Measurements from ENCODE around the gene BICDL2.

BICDL2 gene

DNA sequence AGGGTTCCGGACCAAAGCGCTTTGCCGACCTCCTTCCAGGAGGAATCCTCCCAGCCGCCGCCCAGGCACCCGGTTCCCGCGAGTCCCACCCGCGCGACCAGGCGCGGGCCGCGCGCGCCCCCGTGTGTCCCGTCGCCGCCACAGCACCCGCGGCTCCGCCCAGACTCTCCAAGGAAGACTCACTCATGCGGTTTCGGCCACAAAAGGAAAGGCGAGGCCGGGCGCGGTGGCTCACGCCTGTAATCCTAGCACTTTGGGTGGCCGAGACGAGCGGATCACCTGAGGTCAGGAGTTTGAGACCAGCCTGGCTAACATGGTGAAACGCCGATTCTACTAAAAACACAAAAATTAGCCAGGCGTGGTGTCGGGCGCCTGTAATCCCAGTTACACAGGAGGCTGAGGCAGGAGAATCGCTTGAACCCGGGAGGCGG lies 53.0 kb downstream of the BICDL2 start:
- peak; percentile 60 for DNase-seq (ENCODE audit: low read depth)

DNA sequence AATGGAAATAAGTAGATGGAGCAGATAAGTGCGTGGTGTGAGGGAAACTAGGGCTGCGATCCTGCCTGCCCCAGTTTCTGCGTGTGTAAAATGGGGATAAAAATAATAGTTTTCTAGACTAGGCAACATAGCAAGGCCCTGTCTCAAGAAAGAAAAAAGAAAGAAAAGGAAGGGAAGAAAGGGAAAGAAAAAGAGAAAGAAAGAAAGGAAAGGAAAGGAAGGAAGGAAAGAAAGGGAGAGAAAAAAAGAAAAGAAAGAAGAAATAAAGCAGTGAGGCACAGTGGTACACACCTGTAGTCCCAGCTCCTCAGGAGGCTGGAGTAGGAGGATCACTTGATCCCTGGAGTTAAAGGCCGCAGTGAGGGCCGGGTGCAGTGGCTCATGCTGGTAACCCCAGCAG lies 54.3 kb downstream of the BICDL2 start:
- no peak for DNase-seq (ENCODE audit: low read depth)

DNA sequence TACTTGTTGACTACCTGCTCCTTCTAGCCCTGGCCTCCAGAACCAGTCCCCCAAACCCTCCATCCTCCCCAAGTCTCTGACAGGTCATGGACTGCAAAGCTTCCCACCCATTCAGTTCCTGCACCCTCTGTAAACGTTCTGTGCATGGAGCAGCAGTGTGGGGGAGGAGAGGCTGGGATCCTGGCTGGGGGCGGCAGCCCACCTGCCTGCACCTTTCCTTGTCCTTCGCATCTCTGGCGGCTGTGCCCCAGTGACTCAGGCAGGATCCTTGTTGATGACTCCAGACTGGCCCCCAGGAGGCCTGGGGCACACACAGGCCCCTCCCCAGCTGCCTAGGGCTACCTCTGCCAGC lies 54.9 kb downstream of the BICDL2 start:
- no peak for DNase-seq (ENCODE audit: low read depth)

- DNase-seq (ENCODE audit: low read depth): no peak
Measured at GRCh38 chr16:2981177-2981898, 55.4 kb downstream of the BICDL2 start.

- peak; percentile 91 for DNase-seq (ENCODE audit: low read depth)
Measured at GRCh38 chr16:2980227-2981176, 56.2 kb downstream of the BICDL2 start, which contains the start of gene PKMYT1. Gene PKMYT1, minus strand, starts transcription at chr16:2980446. Its CDS starts 789 bp downstream, at chr16:2979657.

GRCh38 chr16:2979669-2980226 lies 57.0 kb downstream of the BICDL2 start:
- no peak for DNase-seq (ENCODE audit: low read depth)
